SJSA1 (cell line): ENCODE measurements around the gene UBE2E1. TPM values are rescaled to one million over a fixed set of nuclear protein-coding genes. Genes with fewer than 3 reads are reported as not detected.
A peak's percentile ranks its signal among the peaks of the same experiment; 100 is the strongest.
"Not testable (repeated sequence)": the region's sequence is repeated elsewhere in the genome, so short reads cannot be mapped to it uniquely, and the experiment has no call there.

Source experiments
- DNase-seq, 2 experiments: peaks; one replicate each; pipeline ENCODE4 v3.0.0-alpha.2; 2015 to 2020; ENCODE audit warnings: low spot score in 2 of 2, low read depth in 1 of 2
- H3K27ac ChIP-seq: fragments of 250-450 bp; sonication (Bioruptor Pico); 2 replicates; pipeline ENCODE4 v1.5.1; 2020; ENCODE audit warnings: mild to moderate bottlenecking, moderate library complexity
- H3K27me3 ChIP-seq: fragments of 250-450 bp; sonication (Bioruptor Pico); replicated peaks from 2 replicates; pipeline ENCODE4 v1.5.1; 2020; ENCODE audit warnings: mild to moderate bottlenecking, moderate library complexity
- H3K36me3 ChIP-seq: fragments of 250-450 bp; sonication (Bioruptor Pico); 2 replicates; pipeline ENCODE4 v1.5.1; 2020; ENCODE audit warnings: mild to moderate bottlenecking
- H3K4me1 ChIP-seq: fragments of 250-450 bp; sonication (Bioruptor Pico); replicated peaks from 2 replicates; pipeline ENCODE4 v1.6.1; 2021; ENCODE audit warnings: mild to moderate bottlenecking
- H3K4me3 ChIP-seq: fragments of 250-450 bp; sonication (Bioruptor Pico); 2 replicates; pipeline ENCODE4 v1.5.1; 2020; ENCODE audit warnings: mild to moderate bottlenecking
- H3K9me3 ChIP-seq: fragments of 250-450 bp; sonication (Bioruptor Pico); replicated peaks from 2 replicates; pipeline ENCODE4 v1.5.1; 2020; ENCODE audit warnings: mild to moderate bottlenecking
- total RNA-seq: library from RNA; depleted of rRNA; stranded (reverse); fragments of >200 nt; shearing (Covaris generic); gene quantifications from 2 replicates; pipeline ENCODE4 v1.2.3, GENCODE V29; 2014

UBE2E1 gene
- total RNA-seq, 1 experiment from 2014 or later: 112 TPM

- H3K9me3 ChIP-seq: no peaks in the 10 kb centered on the region
- H3K27me3 ChIP-seq: no peaks in the 10 kb centered on the region
- no peak overlapping the region for H3K27ac ChIP-seq
- no peak for DNase-seq
- H3K36me3 ChIP-seq: no peaks in the 10 kb centered on the region
- no peak overlapping the region for H3K4me3 ChIP-seq
- H3K4me1 ChIP-seq: no peaks in the 10 kb centered on the region
Observed at GRCh38 chr3:23832523-23832922, 26.8 kb downstream of the UBE2E1 start.

GRCh38 chr3:23834082-23834870, 28.5 kb downstream of the UBE2E1 start:
- no peak for DNase-seq
- no peaks in the 10 kb centered on the region for H3K9me3 ChIP-seq
- no peaks in the 10 kb centered on the region for H3K36me3 ChIP-seq
- H3K27me3 ChIP-seq: no peaks in the 10 kb centered on the region
- no peak overlapping the region for H3K4me3 ChIP-seq
- H3K4me1 ChIP-seq: no peaks in the 10 kb centered on the region
- no peak overlapping the region for H3K27ac ChIP-seq

- DNase-seq: no peak
- Histone ChIP-seq H3K36me3 (no peaks in the 10 kb centered on the region), H3K27ac (no peak overlapping the region), H3K27me3 (no peaks in the 10 kb centered on the region), H3K4me3 (no peak overlapping the region), H3K9me3 (no peaks in the 10 kb centered on the region), H3K4me1 (no peaks in the 10 kb centered on the region)
Observed at GRCh38 chr3:23835087-23835486, 29.3 kb downstream of the UBE2E1 start.

- Histone ChIP-seq H3K4me3 (no peak overlapping the region), H3K4me1 (no peaks in the 10 kb centered on the region), H3K36me3 (no peaks in the 10 kb centered on the region), H3K9me3 (no peaks in the 10 kb centered on the region), H3K27me3 (no peaks in the 10 kb centered on the region), H3K27ac (no peak overlapping the region)
- DNase-seq: no peak
Observed at GRCh38 chr3:23835802-23836201, 30.0 kb downstream of the UBE2E1 start.

GRCh38 chr3:23836536-23837230, 30.9 kb downstream of the UBE2E1 start:
- DNase-seq: no peak
- H3K4me1 ChIP-seq: no peaks in the 10 kb centered on the region
- H3K9me3 ChIP-seq: no peaks in the 10 kb centered on the region
- H3K4me3 ChIP-seq: no peak overlapping the region
- H3K36me3 ChIP-seq: no peaks in the 10 kb centered on the region
- no peak overlapping the region for H3K27ac ChIP-seq
- H3K27me3 ChIP-seq: no peaks in the 10 kb centered on the region

GRCh38 chr3:23837286-23837685, 31.5 kb downstream of the UBE2E1 start:
- H3K36me3 ChIP-seq: no peaks in the 10 kb centered on the region
- H3K27ac ChIP-seq: no peak overlapping the region
- H3K9me3 ChIP-seq: no peaks in the 10 kb centered on the region
- no peak for DNase-seq
- H3K27me3 ChIP-seq: no peaks in the 10 kb centered on the region
- H3K4me1 ChIP-seq: no peaks in the 10 kb centered on the region
- H3K4me3 ChIP-seq: no peak overlapping the region

- no peak for DNase-seq
- Histone ChIP-seq H3K4me1 (no peaks in the 10 kb centered on the region), H3K27ac (no peak overlapping the region)
Observed at GRCh38 chr3:23837691-23838090, 31.9 kb downstream of the UBE2E1 start.

GRCh38 chr3:23840521-23840920, 34.8 kb downstream of the UBE2E1 start:
- no peaks in the 10 kb centered on the region for H3K36me3 ChIP-seq
- H3K4me3 ChIP-seq: no peak overlapping the region
- H3K27ac ChIP-seq: no peak overlapping the region
- H3K4me1 ChIP-seq: no peaks in the 10 kb centered on the region
- no peak for DNase-seq
- no peaks in the 10 kb centered on the region for H3K9me3 ChIP-seq
- H3K27me3 ChIP-seq: no peaks in the 10 kb centered on the region

More at GRCh38 chr3:23837691-23838090, 31.9 kb downstream of the UBE2E1 start:
- H3K36me3 ChIP-seq: no peaks in the 10 kb centered on the region
- no peak overlapping the region for H3K4me3 ChIP-seq
- no peaks in the 10 kb centered on the region for H3K9me3 ChIP-seq
- H3K27me3 ChIP-seq: no peaks in the 10 kb centered on the region

- no peak overlapping the region for H3K27ac ChIP-seq
- H3K4me3 ChIP-seq: no peak overlapping the region
- no peak for DNase-seq
- H3K36me3 ChIP-seq: no peaks in the 10 kb centered on the region
- H3K4me1 ChIP-seq: no peaks in the 10 kb centered on the region
- no peaks in the 10 kb centered on the region for H3K27me3 ChIP-seq
- H3K9me3 ChIP-seq: no peaks in the 10 kb centered on the region
Observed at GRCh38 chr3:23843869-23844268, 38.1 kb downstream of the UBE2E1 start.

- Histone ChIP-seq H3K9me3 (no peaks in the 10 kb centered on the region), H3K27ac (no peak overlapping the region), H3K36me3 (no peaks in the 10 kb centered on the region), H3K4me3 (no peak overlapping the region), H3K4me1 (no peaks in the 10 kb centered on the region), H3K27me3 (no peaks in the 10 kb centered on the region)
- no peak for DNase-seq
Observed at GRCh38 chr3:23845326-23846216, 39.8 kb downstream of the UBE2E1 start.

- H3K27ac ChIP-seq, H3K27me3 ChIP-seq, H3K36me3 ChIP-seq, H3K4me1 ChIP-seq, H3K9me3 ChIP-seq, H3K4me3 ChIP-seq, DNase-seq: not testable (repeated sequence)
Observed at GRCh38 chr3:23849462-23849861, 43.7 kb downstream of the UBE2E1 start.

GRCh38 chr3:23856286-23856685, 50.5 kb downstream of the UBE2E1 start:
- no peaks in the 10 kb centered on the region for H3K27me3 ChIP-seq
- H3K4me3 ChIP-seq: no peak overlapping the region
- H3K9me3 ChIP-seq: no peaks in the 10 kb centered on the region
- DNase-seq: peak in 1 of 2 experiments; percentile 12
- no peaks in the 10 kb centered on the region for H3K36me3 ChIP-seq
- no peak overlapping the region for H3K27ac ChIP-seq
- H3K4me1 ChIP-seq: peaks cover 20% of the 10 kb centered on the region

GRCh38 chr3:23859012-23859743, 53.4 kb downstream of the UBE2E1 start:
- Histone ChIP-seq H3K9me3 (no peaks in the 10 kb centered on the region), H3K4me3 (no peak overlapping the region), H3K27me3 (no peaks in the 10 kb centered on the region), H3K4me1 (peaks cover 29% of the 10 kb centered on the region), H3K27ac (no peak overlapping the region), H3K36me3 (no peaks in the 10 kb centered on the region)
- DNase-seq: no peak
